Choroid plexus epithelial cell (primary cell): ENCODE results near the gene CRYGB.

Experiments
- DNase-seq: peaks from one replicate; pipeline ENCODE4 v3.0.0-alpha.2; 2010; ENCODE audit warnings: low read depth
- H3K4me3 ChIP-seq: 2 replicates; pipeline ENCODE4 v1.5.1; 2011; ENCODE audit warnings: low read depth, mild to moderate bottlenecking, control low read depth, low read length, moderate library complexity
- TF ChIP-seq, protein P1 (sequence below): conservative IDR thresholded peaks from 2 replicates; pipeline ENCODE4 v1.5.1; 2011; ENCODE audit warnings: low read depth, mild to moderate bottlenecking, control low read depth, inconsistent platforms, low read length, moderate library complexity

CRYGB gene, protein sequence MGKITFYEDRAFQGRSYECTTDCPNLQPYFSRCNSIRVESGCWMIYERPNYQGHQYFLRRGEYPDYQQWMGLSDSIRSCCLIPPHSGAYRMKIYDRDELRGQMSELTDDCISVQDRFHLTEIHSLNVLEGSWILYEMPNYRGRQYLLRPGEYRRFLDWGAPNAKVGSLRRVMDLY

DNA sequence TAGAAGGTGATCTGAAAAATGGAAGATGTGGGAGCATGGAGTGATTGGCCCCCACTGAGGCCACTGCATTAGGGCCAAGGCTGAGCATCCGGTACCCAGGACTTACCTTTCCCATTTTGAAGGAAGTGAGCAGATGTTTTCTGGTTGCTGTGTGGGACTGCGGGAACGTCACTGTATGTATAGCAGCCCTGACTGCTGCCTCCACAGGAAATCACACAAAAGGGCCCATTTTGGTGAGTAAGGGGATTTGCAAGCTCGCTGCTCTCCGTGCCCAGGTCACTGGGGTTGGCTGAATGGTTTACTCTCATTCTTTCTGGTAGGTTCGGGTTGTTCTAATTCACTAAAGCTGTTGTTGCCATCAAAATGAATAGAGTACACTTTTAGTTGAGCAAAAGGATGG lies at the start of gene CRYGB:
TSS of gene CRYGB (minus strand) at position 153 of the 400 bp plus-strand sequence. CDS start at position 115, 38 bp downstream.
- no peak within 1 kb of the TSS for H3K4me3 ChIP-seq
- DNase-seq: no peak
- TF ChIP-seq, protein P1, sequence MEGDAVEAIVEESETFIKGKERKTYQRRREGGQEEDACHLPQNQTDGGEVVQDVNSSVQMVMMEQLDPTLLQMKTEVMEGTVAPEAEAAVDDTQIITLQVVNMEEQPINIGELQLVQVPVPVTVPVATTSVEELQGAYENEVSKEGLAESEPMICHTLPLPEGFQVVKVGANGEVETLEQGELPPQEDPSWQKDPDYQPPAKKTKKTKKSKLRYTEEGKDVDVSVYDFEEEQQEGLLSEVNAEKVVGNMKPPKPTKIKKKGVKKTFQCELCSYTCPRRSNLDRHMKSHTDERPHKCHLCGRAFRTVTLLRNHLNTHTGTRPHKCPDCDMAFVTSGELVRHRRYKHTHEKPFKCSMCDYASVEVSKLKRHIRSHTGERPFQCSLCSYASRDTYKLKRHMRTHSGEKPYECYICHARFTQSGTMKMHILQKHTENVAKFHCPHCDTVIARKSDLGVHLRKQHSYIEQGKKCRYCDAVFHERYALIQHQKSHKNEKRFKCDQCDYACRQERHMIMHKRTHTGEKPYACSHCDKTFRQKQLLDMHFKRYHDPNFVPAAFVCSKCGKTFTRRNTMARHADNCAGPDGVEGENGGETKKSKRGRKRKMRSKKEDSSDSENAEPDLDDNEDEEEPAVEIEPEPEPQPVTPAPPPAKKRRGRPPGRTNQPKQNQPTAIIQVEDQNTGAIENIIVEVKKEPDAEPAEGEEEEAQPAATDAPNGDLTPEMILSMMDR: no peak

DNA sequence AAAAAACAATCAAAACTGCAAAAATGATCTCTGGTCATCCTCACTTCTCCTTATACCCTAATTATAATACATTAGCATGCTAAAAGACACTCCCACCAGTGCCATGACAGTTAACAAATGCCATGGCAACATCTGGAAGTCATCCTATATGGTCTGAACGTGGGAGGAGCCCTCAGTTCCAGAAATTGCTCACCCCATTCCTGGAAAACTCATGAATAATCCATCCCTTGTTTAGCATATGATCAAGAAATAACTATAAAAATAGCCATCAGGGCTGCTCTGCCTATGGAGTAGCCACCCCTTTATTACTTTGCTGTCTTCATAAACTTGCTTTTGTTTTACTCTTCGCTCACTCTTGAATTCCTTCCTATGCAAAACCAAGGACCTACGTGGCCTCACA lies 49.6 kb upstream of the CRYGB start:
- TF ChIP-seq, protein P1: no peak
- H3K4me3 ChIP-seq: no peak overlapping the region
- DNase-seq: no peak

DNA sequence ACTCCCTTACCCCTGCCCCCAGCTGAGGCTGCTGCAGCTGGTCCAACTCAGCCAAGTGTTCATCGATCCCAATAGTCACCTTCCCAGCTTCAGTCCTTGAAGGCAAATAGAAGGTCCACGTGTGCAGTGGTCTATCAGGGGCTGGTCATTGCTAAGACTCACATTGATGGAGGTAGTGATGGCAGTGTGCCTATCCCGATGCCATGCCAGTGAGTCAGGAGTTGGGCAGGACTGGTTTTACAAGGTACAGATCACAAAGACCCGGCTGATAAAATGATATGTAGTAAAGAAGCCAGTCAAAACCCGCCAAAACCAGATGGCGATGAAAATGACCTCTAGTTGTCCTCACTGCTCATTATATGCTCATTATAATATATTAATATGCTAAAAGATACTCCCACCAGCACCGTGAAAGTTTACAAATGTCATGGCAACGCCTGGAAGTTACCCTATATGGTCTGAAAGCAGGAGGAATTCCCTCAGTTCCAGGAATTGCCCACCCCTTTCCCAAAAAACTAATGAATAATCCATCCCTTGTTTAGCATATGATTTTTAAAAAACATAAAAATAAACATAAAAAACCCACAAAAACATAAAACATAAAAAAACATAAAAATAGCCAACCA lies 46.8 kb upstream of the CRYGB start:
- no peak for DNase-seq
- no peak overlapping the region for H3K4me3 ChIP-seq
- TF ChIP-seq, protein P1: no peak

DNA sequence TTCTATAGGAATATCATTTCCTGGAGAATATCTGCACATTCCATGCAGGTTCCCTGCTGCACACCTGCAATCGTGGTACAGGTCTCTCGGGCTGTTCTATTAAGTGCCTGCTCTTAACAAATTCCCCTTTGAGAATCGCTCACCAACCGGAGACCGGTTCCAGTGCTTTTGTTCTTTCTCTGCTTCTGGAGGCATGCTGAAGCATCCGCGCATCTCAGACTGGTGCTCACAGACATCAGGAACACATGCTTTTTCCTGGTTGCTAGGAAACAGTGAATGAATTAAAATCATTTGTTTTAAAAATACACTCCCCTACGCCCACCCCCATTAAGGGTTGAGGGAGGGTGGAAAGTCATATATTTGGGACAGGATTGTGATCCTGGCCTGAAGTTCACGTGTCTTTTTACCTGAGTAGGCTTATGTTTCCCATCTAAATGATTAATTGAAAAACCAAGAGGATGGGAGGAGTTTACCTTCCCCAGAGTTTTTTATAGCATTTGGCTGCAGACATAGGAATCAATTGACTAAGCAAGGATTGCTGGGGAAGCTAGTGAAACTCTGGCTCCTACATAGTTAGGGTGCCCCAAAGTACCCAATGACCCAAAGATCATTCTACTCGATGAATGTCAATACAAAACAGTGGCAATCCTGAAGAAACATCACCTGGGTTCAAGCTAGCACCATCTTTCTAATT lies 44.0 kb upstream of the CRYGB start, which contains the start of gene C2orf80:
TSS of gene C2orf80 (minus strand) at position 221 of the 694 bp plus-strand sequence. CDS start 3,044 bp downstream, outside the sequence.
- no peak within 1 kb of the TSS for H3K4me3 ChIP-seq
- TF ChIP-seq, protein P1: no peak
- no peak for DNase-seq

DNA sequence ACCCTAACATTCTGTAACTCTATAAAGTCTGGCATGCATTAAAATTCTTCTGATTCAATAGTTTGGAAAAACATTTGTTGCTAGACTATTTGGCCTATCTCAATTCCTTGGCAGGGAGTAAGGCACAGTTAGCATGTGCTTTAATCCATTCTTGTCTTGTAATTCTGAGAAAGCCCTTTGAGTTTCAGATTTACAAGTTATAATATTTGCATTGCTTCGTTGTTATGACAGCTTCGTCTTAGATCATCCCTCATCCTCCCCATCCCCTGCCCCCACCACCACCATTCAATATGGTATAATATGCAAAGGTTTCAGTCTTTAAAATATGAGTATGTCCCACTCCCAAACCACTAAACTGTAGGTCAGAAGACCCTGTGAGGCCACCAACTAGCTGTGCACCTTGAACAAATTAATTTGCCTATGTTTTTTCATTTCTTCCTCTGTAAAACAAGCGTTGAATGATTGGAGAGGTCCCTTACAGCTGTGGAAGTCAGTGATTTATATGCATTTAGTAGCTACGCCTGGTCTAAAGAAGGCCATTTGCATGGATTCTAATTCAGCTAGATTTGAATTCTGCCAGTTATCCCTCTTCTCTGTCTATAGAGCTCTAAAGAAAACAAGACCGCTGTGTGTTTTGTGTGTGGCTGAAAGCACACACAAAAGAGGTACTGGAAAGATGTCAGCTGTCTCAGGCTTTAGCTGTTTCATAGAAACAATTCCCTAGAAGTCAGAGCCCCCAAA lies 43.3 kb upstream of the CRYGB start:
- no peak overlapping the region for H3K4me3 ChIP-seq
- TF ChIP-seq, protein P1: no peak
- DNase-seq: no peak

DNA sequence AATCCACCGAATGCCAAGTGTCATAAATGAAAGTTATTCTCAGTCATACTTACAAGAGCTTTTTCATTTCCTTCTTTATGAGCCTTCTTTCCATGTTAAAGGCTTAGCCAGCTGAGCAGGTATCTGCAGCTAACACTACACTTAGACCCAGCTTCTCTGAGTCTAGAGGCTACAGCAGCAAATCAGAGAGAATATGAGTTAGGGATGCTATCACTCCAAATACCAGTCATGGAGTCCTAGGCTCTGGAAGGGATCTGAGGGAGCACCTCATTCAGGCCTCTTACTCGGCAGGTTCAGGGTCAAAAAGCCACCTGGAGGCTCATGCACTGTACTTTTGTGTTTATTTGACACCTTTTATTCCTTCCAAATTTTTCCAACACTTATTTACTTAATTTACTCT lies 40.9 kb upstream of the CRYGB start:
- no peak for DNase-seq
- TF ChIP-seq, protein P1: no peak
- no peak overlapping the region for H3K4me3 ChIP-seq
